Mesodermal cell (in vitro differentiated cells): Measurements from ENCODE around the gene ROR2.

Experiments used
- H3K27ac ChIP-seq: 2 replicates; pipeline ENCODE4 v1.7.0; 2013; ENCODE audit warnings: mild to moderate bottlenecking, low read depth, low read length, moderate library complexity; ENCODE audit not compliant: severe bottlenecking
- H3K36me3 ChIP-seq: 2 replicates; pipeline ENCODE4 v1.7.1; 2013; ENCODE audit warnings: mild to moderate bottlenecking, low read length, moderate library complexity; ENCODE audit not compliant: control insufficient read depth, insufficient read depth
- H3K4me1 ChIP-seq: one replicate; pipeline ENCODE4 v1.7.1; 2013; ENCODE audit warnings: mild to moderate bottlenecking, low read length; ENCODE audit not compliant: insufficient read depth, control insufficient read depth, poor library complexity, severe bottlenecking
- H3K4me3 ChIP-seq: 2 replicates; pipeline ENCODE4 v1.7.0; 2013; ENCODE audit warnings: low read length, control low read depth, mild to moderate bottlenecking; ENCODE audit not compliant: insufficient read depth, poor library complexity, severe bottlenecking; ENCODE audit errors: extremely low read depth
- H3K9me3 ChIP-seq: 2 replicates; pipeline ENCODE4 v1.7.1; 2013; ENCODE audit warnings: mild to moderate bottlenecking, low read length, moderate library complexity; ENCODE audit not compliant: control insufficient read depth
- WGBS, 2 experiments: methylation state at CpG; one replicate each; pipeline ENCODE4 v1.1.5; 2013; ENCODE audit warnings: missing lambda C conversion rate in 2 of 2; ENCODE audit not compliant: insufficient coverage in 2 of 2; 5-methylcytosine and 5-hydroxymethylcytosine counted together

Gene ROR2

DNA sequence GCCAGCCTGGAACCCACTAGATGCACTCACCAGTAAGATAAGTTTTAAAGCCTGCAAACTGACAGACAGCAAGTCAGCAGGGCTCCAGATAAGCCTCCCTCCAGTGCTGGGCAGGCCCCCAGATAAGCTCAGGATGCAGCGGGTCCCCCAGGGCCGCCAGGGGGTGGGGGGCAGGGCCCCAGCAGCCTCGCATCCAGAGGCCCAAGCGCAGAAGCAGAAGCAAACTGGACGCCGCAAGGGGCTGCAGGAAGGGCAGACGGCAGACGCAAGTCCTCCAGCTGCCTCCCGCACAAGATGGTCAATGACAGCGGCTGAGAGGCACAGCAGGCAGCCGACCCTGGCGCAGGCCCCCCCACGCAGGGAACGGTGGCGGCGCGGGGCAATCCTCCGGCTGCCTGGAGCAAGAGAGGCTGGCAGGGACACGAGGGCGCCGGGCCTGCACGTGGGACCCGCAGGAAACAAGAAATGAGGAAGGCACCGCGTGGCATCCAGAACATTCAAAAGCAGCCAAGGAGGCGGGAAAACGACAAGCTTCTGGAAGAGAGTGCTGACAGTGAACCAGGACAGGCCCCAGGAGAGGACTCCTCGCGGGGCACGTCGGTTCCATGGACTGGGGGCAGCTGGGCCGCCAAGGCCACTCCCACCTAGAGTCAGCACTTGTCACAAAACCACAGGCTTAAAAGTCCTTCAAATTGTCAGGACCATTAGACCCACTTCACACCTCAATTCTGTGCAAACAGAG, 49.8 kb downstream of the ROR2 start:
- H3K27ac ChIP-seq, result peak overlapping the region; percentile 46
- H3K4me3 ChIP-seq, result no peak overlapping the region
- WGBS, 2 experiments, result 45 to 50% methylated on average over 28 to 31 of the region's 32 CpGs
- no peaks in the 10 kb centered on the region for H3K36me3 ChIP-seq
- peaks cover 20% of the 10 kb centered on the region for H3K4me1 ChIP-seq
- H3K9me3 ChIP-seq, result no peaks in the 10 kb centered on the region

DNA sequence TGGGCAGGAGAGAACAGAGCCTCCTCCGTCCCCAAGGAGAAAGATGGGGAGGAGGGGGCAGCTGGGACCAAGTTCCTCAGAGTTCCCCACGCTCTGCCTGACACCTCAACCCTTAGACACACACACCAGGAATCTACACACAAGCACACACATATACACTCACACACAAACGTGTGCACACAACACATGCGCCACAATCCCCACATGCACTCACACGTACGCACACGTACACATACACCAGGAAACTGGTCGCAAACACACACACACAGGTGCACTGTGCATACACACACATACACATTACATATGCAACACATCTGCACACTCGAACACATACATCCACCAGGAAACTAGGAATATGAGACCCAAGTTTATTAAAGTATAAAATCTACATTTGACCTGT, 50.4 kb downstream of the ROR2 start:
- H3K4me1 ChIP-seq, result peaks cover 20% of the 10 kb centered on the region

GRCh38 chr9:91899219-91899563, 50.8 kb downstream of the ROR2 start:
- Histone ChIP-seq H3K9me3 (no peaks in the 10 kb centered on the region), H3K27ac (peak overlapping the region; percentile 46), H3K4me1 (peaks cover 20% of the 10 kb centered on the region), H3K36me3 (no peaks in the 10 kb centered on the region), H3K4me3 (no peak overlapping the region)
- WGBS, 2 experiments, result 67 to 83% methylated on average over 1 of the region's 2 CpGs

More for the DNA sequence above, 50.4 kb downstream of the ROR2 start:
- H3K9me3 ChIP-seq, result no peaks in the 10 kb centered on the region
- H3K4me3 ChIP-seq, result no peak overlapping the region
- no peaks in the 10 kb centered on the region for H3K36me3 ChIP-seq
- 80 to 88% methylated on average over 1 to 8 of the region's 9 CpGs for WGBS, 2 experiments
- H3K27ac ChIP-seq, result no peak overlapping the region

DNA sequence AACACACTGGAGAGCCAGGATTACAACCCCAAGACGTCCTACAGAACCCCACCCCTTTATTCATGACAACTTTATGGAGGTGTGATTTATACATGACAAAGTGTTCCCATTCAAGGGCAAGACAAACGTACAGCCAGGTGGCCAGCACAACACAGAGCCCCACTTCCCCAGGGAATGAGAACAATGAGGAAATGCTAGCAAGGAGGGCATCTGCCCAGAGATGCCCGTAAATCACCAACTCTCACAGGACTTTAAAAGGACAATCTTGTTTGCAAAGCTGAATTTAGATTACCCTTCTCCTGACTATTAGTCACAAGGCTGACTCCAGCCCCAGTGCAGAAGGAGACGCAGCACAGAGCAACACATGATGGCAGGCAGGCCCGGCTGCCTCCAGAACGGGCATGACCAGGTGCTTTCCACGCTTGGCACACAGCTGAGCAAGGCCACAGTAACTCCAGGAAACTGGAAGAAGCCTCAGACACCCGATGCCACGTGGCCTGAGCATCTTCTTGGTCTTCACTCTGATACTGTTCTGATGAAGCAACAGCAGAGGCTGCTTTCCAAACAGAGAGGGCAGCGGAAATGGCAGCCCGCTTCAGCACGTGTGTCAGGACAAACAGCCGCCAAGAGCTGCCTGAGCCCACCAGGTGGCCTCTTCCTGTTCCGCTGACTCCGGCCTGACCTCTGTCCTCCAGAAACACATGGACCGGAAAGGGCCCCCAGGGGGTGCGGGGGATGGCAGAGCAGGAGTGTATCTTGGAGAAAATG, 51.4 kb downstream of the ROR2 start:
- 62 to 69% methylated on average over 12 to 14 of the region's 17 CpGs for WGBS, 2 experiments
- Histone ChIP-seq H3K4me3 (no peak overlapping the region), H3K4me1 (peaks cover 19% of the 10 kb centered on the region), H3K9me3 (no peaks in the 10 kb centered on the region), H3K27ac (peak overlapping the region; percentile 46), H3K36me3 (no peaks in the 10 kb centered on the region)

- Histone ChIP-seq H3K4me1 (peaks cover 17% of the 10 kb centered on the region), H3K36me3 (no peaks in the 10 kb centered on the region), H3K27ac (peak overlapping the region; percentile 75), H3K4me3 (no peak overlapping the region), H3K9me3 (no peaks in the 10 kb centered on the region)
- WGBS, 2 experiments, result 63% methylated on average over 1 of the region's 1 CpG; no CpG with 5 or more reads in 1 of the 2 experiments
These were observed 52.8 kb downstream of the ROR2 start for GRCh38 chr9:91897201-91897600.

GRCh38 chr9:91896513-91897121, 53.4 kb downstream of the ROR2 start:
- H3K36me3 ChIP-seq, result no peaks in the 10 kb centered on the region
- H3K4me1 ChIP-seq, result peaks cover 17% of the 10 kb centered on the region
- 60 to 100% methylated on average over 2 to 5 of the region's 11 CpGs for WGBS, 2 experiments
- H3K4me3 ChIP-seq, result no peak overlapping the region
- H3K9me3 ChIP-seq, result no peaks in the 10 kb centered on the region
- peak overlapping the region; percentile 75 for H3K27ac ChIP-seq

DNA sequence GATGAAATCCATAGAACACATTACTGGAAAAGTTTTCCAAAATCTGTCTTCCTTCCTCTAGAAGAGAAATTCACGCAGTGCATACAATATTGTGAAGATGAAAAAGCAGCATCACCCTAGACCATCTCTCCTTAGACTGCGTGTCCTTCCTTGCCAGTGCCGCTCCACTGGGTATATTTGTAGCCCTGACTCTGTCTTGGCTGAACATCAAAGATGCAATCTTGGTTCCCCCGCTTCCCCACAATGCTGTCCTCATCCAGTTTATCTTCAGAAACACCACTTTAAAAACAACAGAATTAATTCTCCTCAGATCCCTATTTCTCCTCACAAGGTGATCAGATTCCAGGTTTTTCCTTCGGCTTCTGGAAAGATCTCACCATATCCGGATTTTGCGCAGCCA, 53.9 kb downstream of the ROR2 start:
- H3K4me1 ChIP-seq, result peaks cover 17% of the 10 kb centered on the region
- no peaks in the 10 kb centered on the region for H3K9me3 ChIP-seq
- H3K27ac ChIP-seq, result peak overlapping the region; percentile 75
- H3K4me3 ChIP-seq, result no peak overlapping the region
- H3K36me3 ChIP-seq, result no peaks in the 10 kb centered on the region
- WGBS, 2 experiments, result 94 to 95% methylated on average over 6 to 7 of the region's 7 CpGs

GRCh38 chr9:91894536-91894935, 55.5 kb downstream of the ROR2 start:
- Histone ChIP-seq H3K27ac (no peak overlapping the region), H3K9me3 (no peaks in the 10 kb centered on the region), H3K36me3 (no peaks in the 10 kb centered on the region), H3K4me1 (peaks cover 10% of the 10 kb centered on the region), H3K4me3 (no peak overlapping the region)
- no CpG with 5 or more reads among the region's 1 CpG for WGBS, 2 experiments

GRCh38 chr9:91894023-91894422, 56.0 kb downstream of the ROR2 start:
- Histone ChIP-seq H3K27ac (no peak overlapping the region), H3K4me1 (peaks cover 7% of the 10 kb centered on the region), H3K9me3 (no peaks in the 10 kb centered on the region), H3K36me3 (no peaks in the 10 kb centered on the region), H3K4me3 (no peak overlapping the region)
- 90 to 92% methylated on average over 3 to 4 of the region's 4 CpGs for WGBS, 2 experiments

- Histone ChIP-seq H3K4me1 (peaks cover 6% of the 10 kb centered on the region), H3K27ac (no peak overlapping the region), H3K4me3 (no peak overlapping the region), H3K36me3 (no peaks in the 10 kb centered on the region), H3K9me3 (no peaks in the 10 kb centered on the region)
- 94 to 100% methylated on average over 3 to 6 of the region's 6 CpGs for WGBS, 2 experiments
These were observed 58.1 kb downstream of the ROR2 start for GRCh38 chr9:91891915-91892314.
